Measurements from ENCODE around the gene SLC26A11. TPM values are rescaled to one million over a fixed set of nuclear protein-coding genes. Genes with fewer than 3 reads are reported as not detected.
A peak's percentile ranks its signal among the peaks of the same experiment; 100 is the strongest.

Gene SLC26A11
- total RNA-seq, 1 donor from 2014 or later = 51.6 TPM

- no peak overlapping the region for H3K4me3 ChIP-seq
- ATAC-seq (no peak), DNase-seq (no peak)
- H3K27ac ChIP-seq = no peak overlapping the region
- TF ChIP-seq, protein P1, sequence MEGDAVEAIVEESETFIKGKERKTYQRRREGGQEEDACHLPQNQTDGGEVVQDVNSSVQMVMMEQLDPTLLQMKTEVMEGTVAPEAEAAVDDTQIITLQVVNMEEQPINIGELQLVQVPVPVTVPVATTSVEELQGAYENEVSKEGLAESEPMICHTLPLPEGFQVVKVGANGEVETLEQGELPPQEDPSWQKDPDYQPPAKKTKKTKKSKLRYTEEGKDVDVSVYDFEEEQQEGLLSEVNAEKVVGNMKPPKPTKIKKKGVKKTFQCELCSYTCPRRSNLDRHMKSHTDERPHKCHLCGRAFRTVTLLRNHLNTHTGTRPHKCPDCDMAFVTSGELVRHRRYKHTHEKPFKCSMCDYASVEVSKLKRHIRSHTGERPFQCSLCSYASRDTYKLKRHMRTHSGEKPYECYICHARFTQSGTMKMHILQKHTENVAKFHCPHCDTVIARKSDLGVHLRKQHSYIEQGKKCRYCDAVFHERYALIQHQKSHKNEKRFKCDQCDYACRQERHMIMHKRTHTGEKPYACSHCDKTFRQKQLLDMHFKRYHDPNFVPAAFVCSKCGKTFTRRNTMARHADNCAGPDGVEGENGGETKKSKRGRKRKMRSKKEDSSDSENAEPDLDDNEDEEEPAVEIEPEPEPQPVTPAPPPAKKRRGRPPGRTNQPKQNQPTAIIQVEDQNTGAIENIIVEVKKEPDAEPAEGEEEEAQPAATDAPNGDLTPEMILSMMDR (IDR thresholded peaks at IDR 0.05) = no peak
- no peaks in the 10 kb centered on the region for H3K27me3 ChIP-seq
- H3K9me3 ChIP-seq = no peaks in the 10 kb centered on the region
- H3K36me3 ChIP-seq = no peaks in the 10 kb centered on the region
- intact Hi-C loops (cut with DNase I) = no loop called here
- H3K4me1 ChIP-seq = peaks cover 12% of the 10 kb centered on the region
Observed at GRCh38 chr17:80183581-80184422, 36.4 kb upstream of the SLC26A11 start.

- intact Hi-C loops (cut with DNase I) = no loop called here
- no peak overlapping the region for H3K27ac ChIP-seq
Observed at GRCh38 chr17:80184423-80184714, 35.9 kb upstream of the SLC26A11 start.

DNA sequence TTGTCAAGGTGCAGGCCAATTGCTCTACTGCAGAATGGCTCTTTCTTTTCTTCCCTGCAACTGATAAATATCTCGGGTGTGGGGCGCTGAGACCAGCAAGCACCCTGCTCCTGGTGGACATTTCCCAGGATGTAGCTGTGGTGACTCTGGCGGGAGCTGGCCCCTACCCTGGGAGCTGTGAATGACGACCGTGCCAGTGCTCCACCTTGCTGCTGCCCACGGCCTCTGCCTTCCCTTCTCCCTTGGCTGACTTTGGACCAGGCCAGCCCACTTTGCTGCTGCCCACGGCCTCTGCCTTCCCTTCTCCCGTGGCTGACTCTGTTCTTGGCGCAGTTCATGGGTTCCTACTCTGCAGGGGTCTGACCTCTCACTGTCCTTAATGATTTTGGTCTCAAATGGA, 34.3 kb upstream of the SLC26A11 start:
- Histone ChIP-seq H3K4me3 (no peak overlapping the region), H3K27ac (no peak overlapping the region), H3K4me1 (peaks cover 12% of the 10 kb centered on the region), H3K9me3 (no peaks in the 10 kb centered on the region), H3K27me3 (no peaks in the 10 kb centered on the region), H3K36me3 (no peaks in the 10 kb centered on the region)
- TF ChIP-seq, protein P1 (IDR thresholded peaks at IDR 0.05) = no peak
- DNase-seq = no peak
- no peak for ATAC-seq
- intact Hi-C loops (cut with DNase I) = no loop called here

More at GRCh38 chr17:80184423-80184714, 35.9 kb upstream of the SLC26A11 start:
- ATAC-seq (no peak), DNase-seq (no peak)
- no peaks in the 10 kb centered on the region for H3K9me3 ChIP-seq
- H3K4me1 ChIP-seq = peaks cover 12% of the 10 kb centered on the region
- no peak overlapping the region for H3K4me3 ChIP-seq
- no peaks in the 10 kb centered on the region for H3K36me3 ChIP-seq
- TF ChIP-seq, protein P1 (IDR thresholded peaks at IDR 0.05) = no peak
- H3K27me3 ChIP-seq = no peaks in the 10 kb centered on the region

GRCh38 chr17:80187090-80187489, 33.1 kb upstream of the SLC26A11 start:
- TF ChIP-seq, protein P1 (IDR thresholded peaks at IDR 0.05) = no peak
- DNase-seq = no peak
- ATAC-seq = no peak
- Histone ChIP-seq H3K4me3 (peak overlapping the region; percentile 30), H3K27me3 (no peaks in the 10 kb centered on the region), H3K9me3 (no peaks in the 10 kb centered on the region), H3K36me3 (no peaks in the 10 kb centered on the region), H3K4me1 (peaks cover 21% of the 10 kb centered on the region), H3K27ac (peak overlapping the region; percentile 55)
- intact Hi-C loops (cut with DNase I) = no loop called here

GRCh38 chr17:80187515-80187941, 32.7 kb upstream of the SLC26A11 start:
- ATAC-seq (peak; percentile 82), DNase-seq (peak; percentile 83)
- no peaks in the 10 kb centered on the region for H3K9me3 ChIP-seq
- no peaks in the 10 kb centered on the region for H3K36me3 ChIP-seq
- H3K4me1 ChIP-seq = peaks cover 21% of the 10 kb centered on the region
- peak overlapping the region; percentile 55 for H3K27ac ChIP-seq
- peak overlapping the region; percentile 30 for H3K4me3 ChIP-seq
- H3K27me3 ChIP-seq = no peaks in the 10 kb centered on the region
- TF ChIP-seq, protein P1 (IDR thresholded peaks at IDR 0.05) = no peak
- intact Hi-C loops (cut with DNase I) = no loop called here
